Astrocyte (in vitro differentiated cells and primary cell): ENCODE results near the gene SYT14.

ENCODE experiments used
- EZH2 ChIP-seq: IDR thresholded peaks from 2 replicates; pipeline ENCODE4 v1.6.1; 2012; ENCODE audit warnings: mild to moderate bottlenecking, low read length, inconsistent platforms; ENCODE audit not compliant: insufficient read depth
- TF ChIP-seq, protein P1 (sequence below): IDR thresholded peaks from 2 replicates; pipeline ENCODE4 v1.5.1; 2011; ENCODE audit warnings: low read depth, mild to moderate bottlenecking, inconsistent platforms, low read length, moderate library complexity; ENCODE audit not compliant: insufficient read depth

DNA sequence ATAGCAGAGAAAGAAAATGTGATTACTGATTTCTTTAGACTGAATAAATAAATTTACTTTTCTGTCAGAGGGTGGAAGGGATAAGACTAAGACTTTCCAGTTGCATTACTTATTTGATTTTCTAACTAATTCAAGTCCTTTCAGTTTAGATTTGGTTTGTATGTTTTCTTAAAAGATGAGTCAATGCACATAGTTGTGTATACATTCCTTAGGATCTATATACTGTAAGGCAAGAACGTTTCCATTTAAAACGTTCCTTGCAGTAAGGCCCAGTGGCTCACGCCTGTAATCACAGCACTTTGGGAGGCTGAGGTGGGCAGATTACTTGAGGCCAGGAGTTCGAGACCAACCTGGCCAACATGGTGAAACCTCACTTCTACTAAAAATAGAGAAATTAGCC, 280.0 kb downstream of the SYT14 start:
- no peak for TF ChIP-seq EZH2
- TF ChIP-seq, protein P1, sequence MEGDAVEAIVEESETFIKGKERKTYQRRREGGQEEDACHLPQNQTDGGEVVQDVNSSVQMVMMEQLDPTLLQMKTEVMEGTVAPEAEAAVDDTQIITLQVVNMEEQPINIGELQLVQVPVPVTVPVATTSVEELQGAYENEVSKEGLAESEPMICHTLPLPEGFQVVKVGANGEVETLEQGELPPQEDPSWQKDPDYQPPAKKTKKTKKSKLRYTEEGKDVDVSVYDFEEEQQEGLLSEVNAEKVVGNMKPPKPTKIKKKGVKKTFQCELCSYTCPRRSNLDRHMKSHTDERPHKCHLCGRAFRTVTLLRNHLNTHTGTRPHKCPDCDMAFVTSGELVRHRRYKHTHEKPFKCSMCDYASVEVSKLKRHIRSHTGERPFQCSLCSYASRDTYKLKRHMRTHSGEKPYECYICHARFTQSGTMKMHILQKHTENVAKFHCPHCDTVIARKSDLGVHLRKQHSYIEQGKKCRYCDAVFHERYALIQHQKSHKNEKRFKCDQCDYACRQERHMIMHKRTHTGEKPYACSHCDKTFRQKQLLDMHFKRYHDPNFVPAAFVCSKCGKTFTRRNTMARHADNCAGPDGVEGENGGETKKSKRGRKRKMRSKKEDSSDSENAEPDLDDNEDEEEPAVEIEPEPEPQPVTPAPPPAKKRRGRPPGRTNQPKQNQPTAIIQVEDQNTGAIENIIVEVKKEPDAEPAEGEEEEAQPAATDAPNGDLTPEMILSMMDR: no peak
